ENCODE results near the gene SRSF5. TPM values are rescaled to one million over a fixed set of nuclear protein-coding genes. Genes with fewer than 3 reads are reported as not detected.

SRSF5 gene
- total and polyA plus RNA-seq, 2 donors = 315 to 589 TPM

- WGBS = 90% methylated on average over 1 of the region's 1 CpG
- Histone ChIP-seq H3K4me1 (ENCODE audit: control insufficient read depth in 2 of 2, insufficient read depth in 2 of 2, low read length in 2 of 2) (peaks cover 0 to 3% of the 10 kb centered on the region in 2 donors), H3K27me3 (ENCODE audit: control insufficient read depth in 2 of 2, insufficient read depth in 1 of 2, low read length in 1 of 2) (no peaks in the 10 kb centered on the region), H3K4me3 (ENCODE audit: low read length in 2 of 2) (no peak overlapping the region), H3K27ac (ENCODE audit: low read depth in 1 of 2, low read length in 1 of 2) (no peak overlapping the region), H3K36me3 (ENCODE audit: control insufficient read depth in 2 of 2, insufficient read depth in 2 of 2, low read length in 1 of 2) (no peaks in the 10 kb centered on the region), H3K9me3 (ENCODE audit: control insufficient read depth in 2 of 2, insufficient read depth in 1 of 2, low read length in 1 of 2) (no peaks in the 10 kb centered on the region)
- DNase-seq (ENCODE audit: low read depth in 6 of 9, low spot score in 9 of 9) = no peak
Observed at GRCh38 chr14:69760810-69761209, 6.1 kb upstream of the SRSF5 start.

- no peak for DNase-seq (ENCODE audit: low read depth in 6 of 9, low spot score in 9 of 9)
- Histone ChIP-seq H3K9me3 (ENCODE audit: control insufficient read depth in 2 of 2, insufficient read depth in 1 of 2, low read length in 1 of 2) (no peaks in the 10 kb centered on the region), H3K27ac (ENCODE audit: low read depth in 1 of 2, low read length in 1 of 2) (no peak overlapping the region), H3K4me3 (ENCODE audit: low read length in 2 of 2) (no peak overlapping the region), H3K36me3 (ENCODE audit: control insufficient read depth in 2 of 2, insufficient read depth in 2 of 2, low read length in 1 of 2) (peaks cover 6 to 11% of the 10 kb centered on the region in 2 donors), H3K27me3 (ENCODE audit: control insufficient read depth in 2 of 2, insufficient read depth in 1 of 2, low read length in 1 of 2) (no peaks in the 10 kb centered on the region), H3K4me1 (ENCODE audit: control insufficient read depth in 2 of 2, insufficient read depth in 2 of 2, low read length in 2 of 2) (peaks cover 11 to 20% of the 10 kb centered on the region in 2 donors)
- 75% methylated on average over 6 of the region's 6 CpGs for WGBS
Observed at GRCh38 chr14:69763761-69764510, 3.0 kb upstream of the SRSF5 start.

- under 1% methylated on average over 54 of the region's 54 CpGs for WGBS
Observed at GRCh38 chr14:69767369-69767999, 542 bp downstream of the SRSF5 start.

DNA sequence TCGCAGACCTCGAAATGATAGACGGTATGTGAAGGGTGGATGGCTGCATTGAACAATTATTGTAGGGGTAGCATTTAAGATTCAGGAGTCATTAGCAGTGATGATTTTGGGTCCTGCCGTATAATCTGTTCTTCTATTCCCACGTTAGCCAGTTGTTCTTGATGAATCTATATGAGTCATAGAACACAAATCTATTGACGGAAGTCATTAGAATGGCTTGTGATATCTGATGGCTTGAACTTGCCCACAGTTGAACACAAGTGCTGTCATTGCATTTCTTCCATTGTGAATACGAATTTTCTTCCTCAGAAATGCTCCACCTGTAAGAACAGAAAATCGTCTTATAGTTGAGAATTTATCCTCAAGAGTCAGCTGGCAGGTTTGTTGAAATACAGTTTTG, 1.9 kb downstream of the SRSF5 start:
- Histone ChIP-seq H3K9me3 (ENCODE audit: control insufficient read depth in 2 of 2, insufficient read depth in 1 of 2, low read length in 1 of 2) (no peaks in the 10 kb centered on the region), H3K4me1 (ENCODE audit: control insufficient read depth in 2 of 2, insufficient read depth in 2 of 2, low read length in 2 of 2) (peaks cover 19 to 27% of the 10 kb centered on the region in 2 donors), H3K27me3 (ENCODE audit: control insufficient read depth in 2 of 2, insufficient read depth in 1 of 2, low read length in 1 of 2) (no peaks in the 10 kb centered on the region), H3K4me3 (ENCODE audit: low read length in 2 of 2) (peak overlapping the region; percentile 85 to 100), H3K27ac (ENCODE audit: low read depth in 1 of 2, low read length in 1 of 2) (no peak overlapping the region), H3K36me3 (ENCODE audit: control insufficient read depth in 2 of 2, insufficient read depth in 2 of 2, low read length in 1 of 2) (peaks cover 37 to 57% of the 10 kb centered on the region in 2 donors)
- DNase-seq (ENCODE audit: low read depth in 6 of 9, low spot score in 9 of 9) = no peak
- 95% methylated on average over 8 of the region's 8 CpGs for WGBS

More at GRCh38 chr14:69767369-69767999, 542 bp downstream of the SRSF5 start:
- DNase-seq (ENCODE audit: low read depth in 6 of 9, low spot score in 9 of 9) = peak; percentile 65 to 95 (median 85)
- H3K36me3 ChIP-seq (ENCODE audit: control insufficient read depth in 2 of 2, insufficient read depth in 2 of 2, low read length in 1 of 2) = peaks cover 33 to 43% of the 10 kb centered on the region in 2 donors
- peak overlapping the region; percentile 100 for H3K27ac ChIP-seq (ENCODE audit: low read depth in 1 of 2, low read length in 1 of 2)
- no peaks in the 10 kb centered on the region for H3K27me3 ChIP-seq (ENCODE audit: control insufficient read depth in 2 of 2, insufficient read depth in 1 of 2, low read length in 1 of 2)
- H3K4me3 ChIP-seq (ENCODE audit: low read length in 2 of 2) = peak overlapping the region; percentile 85 to 100
- H3K4me1 ChIP-seq (ENCODE audit: control insufficient read depth in 2 of 2, insufficient read depth in 2 of 2, low read length in 2 of 2) = peaks cover 15 to 26% of the 10 kb centered on the region in 2 donors
- H3K9me3 ChIP-seq (ENCODE audit: control insufficient read depth in 2 of 2, insufficient read depth in 1 of 2, low read length in 1 of 2) = no peaks in the 10 kb centered on the region

- Histone ChIP-seq H3K9me3 (ENCODE audit: control insufficient read depth in 2 of 2, insufficient read depth in 1 of 2, low read length in 1 of 2) (no peaks in the 10 kb centered on the region), H3K36me3 (ENCODE audit: control insufficient read depth in 2 of 2, insufficient read depth in 2 of 2, low read length in 1 of 2) (peaks cover 45 to 64% of the 10 kb centered on the region in 2 donors), H3K4me3 (ENCODE audit: low read length in 2 of 2) (no peak overlapping the region), H3K4me1 (ENCODE audit: control insufficient read depth in 2 of 2, insufficient read depth in 2 of 2, low read length in 2 of 2) (peaks cover 19 to 29% of the 10 kb centered on the region in 2 donors), H3K27me3 (ENCODE audit: control insufficient read depth in 2 of 2, insufficient read depth in 1 of 2, low read length in 1 of 2) (no peaks in the 10 kb centered on the region), H3K27ac (ENCODE audit: low read depth in 1 of 2, low read length in 1 of 2) (no peak overlapping the region)
- no peak for DNase-seq (ENCODE audit: low read depth in 6 of 9, low spot score in 9 of 9)
- 97% methylated on average over 22 of the region's 22 CpGs for WGBS
Observed at GRCh38 chr14:69769623-69770022, 2.7 kb downstream of the SRSF5 start.

GRCh38 chr14:69770559-69770958, 3.6 kb downstream of the SRSF5 start:
- Histone ChIP-seq H3K36me3 (ENCODE audit: control insufficient read depth in 2 of 2, insufficient read depth in 2 of 2, low read length in 1 of 2) (peaks cover 48 to 71% of the 10 kb centered on the region in 2 donors), H3K4me3 (ENCODE audit: low read length in 2 of 2) (no peak overlapping the region), H3K27me3 (ENCODE audit: control insufficient read depth in 2 of 2, insufficient read depth in 1 of 2, low read length in 1 of 2) (no peaks in the 10 kb centered on the region), H3K9me3 (ENCODE audit: control insufficient read depth in 2 of 2, insufficient read depth in 1 of 2, low read length in 1 of 2) (no peaks in the 10 kb centered on the region), H3K4me1 (ENCODE audit: control insufficient read depth in 2 of 2, insufficient read depth in 2 of 2, low read length in 2 of 2) (peaks cover 19 to 29% of the 10 kb centered on the region in 2 donors), H3K27ac (ENCODE audit: low read depth in 1 of 2, low read length in 1 of 2) (no peak overlapping the region)
- WGBS = 94% methylated on average over 3 of the region's 3 CpGs
- DNase-seq (ENCODE audit: low read depth in 6 of 9, low spot score in 9 of 9) = no peak

DNA sequence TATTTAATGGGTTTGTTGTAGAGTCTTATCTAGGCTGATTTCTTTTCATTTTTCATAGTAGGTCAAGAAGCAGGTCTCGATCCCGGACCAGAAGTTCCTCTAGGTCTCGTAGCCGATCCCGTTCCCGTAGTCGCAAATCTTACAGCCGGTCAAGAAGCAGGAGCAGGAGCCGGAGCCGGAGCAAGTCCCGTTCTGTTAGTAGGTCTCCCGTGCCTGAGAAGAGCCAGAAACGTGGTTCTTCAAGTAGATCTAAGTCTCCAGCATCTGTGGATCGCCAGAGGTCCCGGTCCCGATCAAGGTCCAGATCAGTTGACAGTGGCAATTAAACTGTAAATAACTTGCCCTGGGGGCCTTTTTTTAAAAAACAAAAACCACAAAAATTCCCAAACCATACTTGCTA, 4.2 kb downstream of the SRSF5 start:
- Histone ChIP-seq H3K36me3 (ENCODE audit: control insufficient read depth in 2 of 2, insufficient read depth in 2 of 2, low read length in 1 of 2) (peaks cover 51 to 77% of the 10 kb centered on the region in 2 donors), H3K9me3 (ENCODE audit: control insufficient read depth in 2 of 2, insufficient read depth in 1 of 2, low read length in 1 of 2) (no peaks in the 10 kb centered on the region), H3K27ac (ENCODE audit: low read depth in 1 of 2, low read length in 1 of 2) (no peak overlapping the region), H3K4me1 (ENCODE audit: control insufficient read depth in 2 of 2, insufficient read depth in 2 of 2, low read length in 2 of 2) (peaks cover 23 to 25% of the 10 kb centered on the region in 2 donors), H3K4me3 (ENCODE audit: low read length in 2 of 2) (no peak overlapping the region), H3K27me3 (ENCODE audit: control insufficient read depth in 2 of 2, insufficient read depth in 1 of 2, low read length in 1 of 2) (no peaks in the 10 kb centered on the region)
- no peak for DNase-seq (ENCODE audit: low read depth in 6 of 9, low spot score in 9 of 9)
- WGBS = 98% methylated on average over 16 of the region's 16 CpGs

- Histone ChIP-seq H3K9me3 (ENCODE audit: control insufficient read depth in 2 of 2, insufficient read depth in 1 of 2, low read length in 1 of 2) (no peaks in the 10 kb centered on the region), H3K27me3 (ENCODE audit: control insufficient read depth in 2 of 2, insufficient read depth in 1 of 2, low read length in 1 of 2) (no peaks in the 10 kb centered on the region), H3K4me1 (ENCODE audit: control insufficient read depth in 2 of 2, insufficient read depth in 2 of 2, low read length in 2 of 2) (peaks cover 20 to 22% of the 10 kb centered on the region in 2 donors), H3K36me3 (ENCODE audit: control insufficient read depth in 2 of 2, insufficient read depth in 2 of 2, low read length in 1 of 2) (peaks cover 57 to 88% of the 10 kb centered on the region in 2 donors), H3K27ac (ENCODE audit: low read depth in 1 of 2, low read length in 1 of 2) (no peak overlapping the region), H3K4me3 (ENCODE audit: low read length in 2 of 2) (no peak overlapping the region)
- DNase-seq (ENCODE audit: low read depth in 6 of 9, low spot score in 9 of 9) = no peak
- WGBS = 98% methylated on average over 11 of the region's 11 CpGs
Observed at GRCh38 chr14:69772082-69773017, 5.4 kb downstream of the SRSF5 start.
